MM.1S (cell line): ENCODE data around the gene MCEE.
"Not testable (repeated sequence)": the region's sequence is repeated elsewhere in the genome, so short reads cannot be mapped to it uniquely, and the experiment has no call there.

Source experiments
- DNase-seq: peaks from one replicate; pipeline ENCODE4 v3.0.0-alpha.2; 2015
- H2AFZ ChIP-seq: fragments of 300-600 bp; sonication (generic); 2 replicates; pipeline ENCODE4 v1.6.0; 2016; ENCODE audit warnings: antibody characterized with exemption, low read length
- H3F3A ChIP-seq: fragments of 300-600 bp; sonication (generic); 2 replicates; pipeline ENCODE4 v1.6.1; 2016; ENCODE audit warnings: mild to moderate bottlenecking, antibody characterized with exemption, low read length, moderate library complexity, mixed read lengths; ENCODE audit not compliant: insufficient read depth
- H3K27ac ChIP-seq: fragments of 300-600 bp; sonication (generic); 2 replicates; pipeline ENCODE4 v1.5.1; 2016; ENCODE audit warnings: mild to moderate bottlenecking, low read length
- H3K27me3 ChIP-seq: fragments of 300-600 bp; sonication (generic); replicated peaks from 2 replicates; pipeline ENCODE4 v1.6.0; 2016; ENCODE audit warnings: low read length; ENCODE audit not compliant: insufficient read depth
- H3K36me3 ChIP-seq: fragments of 300-600 bp; sonication (generic); replicated peaks from 2 replicates; pipeline ENCODE4 v1.6.1; 2016; ENCODE audit warnings: mild to moderate bottlenecking, low read length, mixed read lengths; ENCODE audit not compliant: insufficient read depth
- H3K4me1 ChIP-seq: fragments of 300-600 bp; sonication (generic); 2 replicates; pipeline ENCODE4 v1.6.1; 2016; ENCODE audit warnings: low read length, mixed read lengths
- H3K4me2 ChIP-seq: fragments of 300-600 bp; sonication (generic); 2 replicates; pipeline ENCODE4 v1.6.0; 2016; ENCODE audit warnings: low read depth, low read length
- H3K4me3 ChIP-seq: fragments of 300-600 bp; sonication (generic); 2 replicates; pipeline ENCODE4 v1.5.1; 2016; ENCODE audit warnings: low read length, mixed read lengths
- H3K79me2 ChIP-seq: fragments of 300-600 bp; sonication (generic); 2 replicates; pipeline ENCODE4 v1.6.1; 2016; ENCODE audit warnings: mixed run types, low read length, mixed read lengths
- H3K9ac ChIP-seq: fragments of 300-600 bp; sonication (generic); 2 replicates; pipeline ENCODE4 v1.6.1; 2016; ENCODE audit warnings: low read length, mixed read lengths
- H3K9me2 ChIP-seq: fragments of 300-600 bp; sonication (generic); replicated peaks from 2 replicates; pipeline ENCODE4 v1.6.1; 2016; ENCODE audit warnings: mild to moderate bottlenecking, low read length, mixed read lengths; ENCODE audit not compliant: insufficient read depth
- H3K9me3 ChIP-seq: fragments of 300-600 bp; sonication (generic); replicated peaks from 2 replicates; pipeline ENCODE4 v1.6.1; 2016; ENCODE audit warnings: mild to moderate bottlenecking, low read length, mixed read lengths; ENCODE audit not compliant: insufficient read depth
- H4K20me1 ChIP-seq: fragments of 300-600 bp; sonication (generic); 2 replicates; pipeline ENCODE4 v1.6.1; 2016; ENCODE audit warnings: mild to moderate bottlenecking, low read length, moderate library complexity, mixed read lengths; ENCODE audit not compliant: insufficient read depth
- CTCF ChIP-seq: fragments of 300-600 bp; sonication (generic); IDR thresholded peaks from 2 replicates; pipeline ENCODE4 v1.5.1; 2016; ENCODE audit warnings: antibody characterized with exemption, low read length, mixed read lengths
- EZH2 ChIP-seq: fragments of 300-600 bp; sonication (generic); optimal IDR thresholded peaks from 2 replicates; pipeline ENCODE3; 2017; ENCODE audit warnings: low read depth, mild to moderate bottlenecking, antibody characterized with exemption, low read length, mixed read lengths

The MCEE gene

GRCh38 chr2:71100195-71100964 lies 29.6 kb downstream of the MCEE start:
- Histone ChIP-seq H3K4me1 (peaks cover 10% of the 10 kb centered on the region), H2AFZ (peak overlapping the region; percentile 68), H3K4me3 (no peak overlapping the region), H3F3A (peaks cover 10% of the 10 kb centered on the region), H3K79me2 (no peaks in the 10 kb centered on the region), H3K36me3 (no peaks in the 10 kb centered on the region), H4K20me1 (no peaks in the 10 kb centered on the region), H3K27ac (peak overlapping the region; percentile 47; the same call in 1 of the 2 replicates), H3K4me2 (peak overlapping the region; percentile 62; the same call in 1 of the 2 replicates), H3K9me2 (no peaks in the 10 kb centered on the region), H3K9ac (no peak overlapping the region), H3K27me3 (no peaks in the 10 kb centered on the region), H3K9me3 (no peaks in the 10 kb centered on the region)
- TF ChIP-seq EZH2 (no peak), CTCF (peak; percentile 78)
- DNase-seq = peak; percentile 31

GRCh38 chr2:71092491-71093260 lies 37.4 kb downstream of the MCEE start:
- H4K20me1 ChIP-seq, H3K27me3 ChIP-seq, H3K4me3 ChIP-seq, H3K9me3 ChIP-seq, H2AFZ ChIP-seq, H3K4me1 ChIP-seq, H3K79me2 ChIP-seq, H3K9ac ChIP-seq, H3K27ac ChIP-seq, H3K9me2 ChIP-seq, DNase-seq, H3K36me3 ChIP-seq, H3K4me2 ChIP-seq, H3F3A ChIP-seq: not testable (repeated sequence)

GRCh38 chr2:71091808-71092207 lies 38.2 kb downstream of the MCEE start:
- H3K4me2 ChIP-seq, H3K9me2 ChIP-seq, H3K27me3 ChIP-seq, H3K9ac ChIP-seq, H3K27ac ChIP-seq, H3K4me1 ChIP-seq, H3K36me3 ChIP-seq, H2AFZ ChIP-seq, H4K20me1 ChIP-seq, DNase-seq, H3K4me3 ChIP-seq, H3K9me3 ChIP-seq, H3F3A ChIP-seq, H3K79me2 ChIP-seq: not testable (repeated sequence)

GRCh38 chr2:71089475-71089874 lies 40.6 kb downstream of the MCEE start:
- H3F3A ChIP-seq, H3K27ac ChIP-seq, H4K20me1 ChIP-seq, H3K27me3 ChIP-seq, H3K9me2 ChIP-seq, H3K9me3 ChIP-seq, H3K4me2 ChIP-seq, H2AFZ ChIP-seq, H3K36me3 ChIP-seq, H3K4me1 ChIP-seq, H3K4me3 ChIP-seq, H3K9ac ChIP-seq, H3K79me2 ChIP-seq, DNase-seq: not testable (repeated sequence)

- H3K9ac ChIP-seq, H3F3A ChIP-seq: not testable (repeated sequence)
These were observed 44.6 kb downstream of the MCEE start for GRCh38 chr2:71085325-71086003.

GRCh38 chr2:71083752-71084312 lies 46.2 kb downstream of the MCEE start:
- not testable (repeated sequence) for H3K9ac ChIP-seq

More at GRCh38 chr2:71085325-71086003, 44.6 kb downstream of the MCEE start:
- H3K79me2 ChIP-seq, H3K4me3 ChIP-seq, H4K20me1 ChIP-seq, DNase-seq, H3K4me1 ChIP-seq, H3K9me3 ChIP-seq, H3K36me3 ChIP-seq, H2AFZ ChIP-seq, H3K9me2 ChIP-seq, H3K27ac ChIP-seq, H3K4me2 ChIP-seq, H3K27me3 ChIP-seq: not testable (repeated sequence)

More at GRCh38 chr2:71083752-71084312, 46.2 kb downstream of the MCEE start:
- H3K4me3 ChIP-seq, H3K79me2 ChIP-seq, H3F3A ChIP-seq, H3K4me2 ChIP-seq, H3K9me2 ChIP-seq, H3K27ac ChIP-seq, H3K27me3 ChIP-seq, H3K9me3 ChIP-seq, H2AFZ ChIP-seq, H3K4me1 ChIP-seq, H3K36me3 ChIP-seq, DNase-seq, H4K20me1 ChIP-seq: not testable (repeated sequence)
